ENCODE measurements around the gene FAM72D. TPM values are rescaled to one million over a fixed set of nuclear protein-coding genes. Genes with fewer than 3 reads are reported as not detected.
"Not testable (repeated sequence)": the region's sequence is repeated elsewhere in the genome, so short reads cannot be mapped to it uniquely, and the experiment has no call there.

Gene FAM72D
- total RNA-seq, 1 experiment from 2014 or later: 3.8 TPM

- DNase-seq (ENCODE audit: low spot score): not testable (repeated sequence)
These were observed 50.5 kb downstream of the FAM72D start for GRCh38 chr1:145146308-145146707.

- DNase-seq (ENCODE audit: low spot score): not testable (repeated sequence)
These were observed 51.4 kb downstream of the FAM72D start for GRCh38 chr1:145147172-145147571.

- not testable (repeated sequence) for DNase-seq (ENCODE audit: low spot score)
These were observed 59.6 kb downstream of the FAM72D start for GRCh38 chr1:145155421-145155820.

- DNase-seq (ENCODE audit: low spot score): not testable (repeated sequence)
These were observed 60.1 kb downstream of the FAM72D start for GRCh38 chr1:145155873-145156272.

- DNase-seq (ENCODE audit: low spot score): not testable (repeated sequence)
These were observed 61.3 kb downstream of the FAM72D start for GRCh38 chr1:145156891-145157610.

- not testable (repeated sequence) for DNase-seq (ENCODE audit: low spot score)
These were observed 61.9 kb downstream of the FAM72D start for GRCh38 chr1:145157715-145158114.

- DNase-seq (ENCODE audit: low spot score): not testable (repeated sequence)
These were observed 65.4 kb downstream of the FAM72D start for GRCh38 chr1:145161046-145161752.

Other genes with a start within 250 kb of the FAM72D start
- gene SRGAP2B, start 646 bp upstream of the FAM72D start, total RNA-seq (2014; rRNA removed; shearing (Covaris generic)): 13.8 and 16.0 TPM in 2 replicates
- not detected in 2 replicates for gene PPIAL4D, start 146.2 kb downstream of the FAM72D start, total RNA-seq (2014; rRNA removed; shearing (Covaris generic))